ENCODE results near the gene GOLGA8J.
"Not testable (repeated sequence)": the region's sequence is repeated elsewhere in the genome, so short reads cannot be mapped to it uniquely, and the experiment has no call there.

GOLGA8J gene

GRCh38 chr15:30097827-30098226 is 15.1 kb downstream of the GOLGA8J start:
- not testable (repeated sequence) for DNase-seq

GRCh38 chr15:30102890-30103289 is 20.1 kb downstream of the GOLGA8J start:
- DNase-seq, result not testable (repeated sequence)

- not testable (repeated sequence) for DNase-seq
Measured at GRCh38 chr15:30103941-30104507, 21.3 kb downstream of the GOLGA8J start.

GRCh38 chr15:30110591-30110990 is 27.8 kb downstream of the GOLGA8J start:
- not testable (repeated sequence) for DNase-seq

GRCh38 chr15:30130066-30130465 is 47.3 kb downstream of the GOLGA8J start:
- DNase-seq, result not testable (repeated sequence)

- not testable (repeated sequence) for DNase-seq
Measured at GRCh38 chr15:30134751-30135150, 52.0 kb downstream of the GOLGA8J start, which contains the start of gene GOLGA8T. TSS of gene GOLGA8T (plus strand) at chr15:30135051. CDS start at chr15:30135149, 98 bp downstream.

Data from amniotic stem cell (primary cell).